GM12878 (cell line): ENCODE measurements around the gene SAMD4A. TPM values are rescaled to one million over a fixed set of nuclear protein-coding genes. Genes with fewer than 3 reads are reported as not detected.

Experiments used
- ATAC-seq: fragments of 200-7000 bp; cut with Tn5 transposase; 3 replicates; pipeline ENCODE4 v1.9.1; 2020; ENCODE audit warnings: mild to moderate bottlenecking, moderate library complexity
- BruUV-seq: library from RNA; stranded (reverse); fragments of 400-500 nt; replicated peaks from 2 replicates; lab custom pipeline; 2021; lab: Mats Ljungman, UMichigan
- CTCF ChIA-PET: fragments of 300-600 bp; sonication (Branson Sonifier 250); formaldehyde crosslinking; extraction: SDS; loops from one replicate; lab custom pipeline; 2021; ENCODE audit warnings: inconsistent platforms; lab: Yijun Ruan, JAX
- POLR2A ChIA-PET: fragments of 350-600 bp; formaldehyde crosslinking; extraction: SDS; loops from one replicate; lab custom pipeline; 2021; ENCODE audit warnings: inconsistent platforms; lab: Charles Lee
- RAD21 ChIA-PET: fragments of 300-600 bp; sonication (Branson Sonifier 250); formaldehyde crosslinking; loops from one replicate; lab custom pipeline; 2023; ENCODE audit warnings: antibody characterized with exemption; ENCODE audit not compliant: unreplicated experiment; lab: Charles Lee
- SMC1A ChIA-PET: fragments of 300-600 bp; sonication (Branson Sonifier 250); formaldehyde crosslinking; loops from one replicate; lab custom pipeline; 2023; ENCODE audit not compliant: unreplicated experiment, uncharacterized antibody; lab: Charles Lee
- DNase-seq: peaks from one replicate; pipeline ENCODE4 v3.0.0-alpha.2; 2011; ENCODE audit warnings: low read depth, low spot score
- FAIRE-seq: peaks from 3 replicates; lab custom pipeline; 2011; peaks lifted over from hg19 to GRCh38; lab: Jason Lieb, UNC
- H2AFZ ChIP-seq: 2 replicates; pipeline ENCODE4 v1.6.0; 2011; ENCODE audit warnings: low read depth, low read length, control low read depth; ENCODE audit not compliant: control insufficient read depth
- H3K27ac ChIP-seq: 2 replicates; pipeline ENCODE4 v1.5.1; 2011; ENCODE audit warnings: control low read depth; ENCODE audit not compliant: control insufficient read depth, insufficient read depth
- H3K27me3 ChIP-seq, 2 experiments: replicated peaks in 1 of 2; 2 replicates each; pipeline versions ENCODE4 v1.6.0 to v1.6.1; 2011; ENCODE audit warnings: low read length in 1 of 2; ENCODE audit not compliant: control insufficient read depth in 2 of 2, insufficient read depth in 2 of 2
- H3K36me3 ChIP-seq, 2 experiments: 2 replicates each; pipeline ENCODE4 v1.5.1; 2011; ENCODE audit warnings: low read length in 1 of 2; ENCODE audit not compliant: control insufficient read depth in 2 of 2, insufficient read depth in 2 of 2
- H3K4me1 ChIP-seq: 2 replicates; pipeline ENCODE4 v1.6.1; 2011; ENCODE audit warnings: mild to moderate bottlenecking, low read length, moderate library complexity, mixed read lengths; ENCODE audit not compliant: control insufficient read depth, insufficient read depth
- H3K4me2 ChIP-seq: 2 replicates; pipeline ENCODE4 v1.6.0; 2011; ENCODE audit warnings: control low read depth; ENCODE audit not compliant: control insufficient read depth, insufficient read depth
- H3K4me3 ChIP-seq: fragments of 200-600 bp; sonication (generic); 2 replicates; pipeline ENCODE4 v1.5.1; 2016
- H3K79me2 ChIP-seq: 2 replicates; pipeline ENCODE4 v1.6.0; 2011; ENCODE audit warnings: low read length; ENCODE audit not compliant: control insufficient read depth, insufficient read depth
- H3K9ac ChIP-seq: 2 replicates; pipeline ENCODE4 v1.8.0; 2011; ENCODE audit warnings: low read length, control low read depth, mixed read lengths; ENCODE audit not compliant: control insufficient read depth, insufficient read depth
- H3K9me3 ChIP-seq: replicated peaks from 3 replicates; pipeline ENCODE4 v1.5.1; 2011; ENCODE audit warnings: mild to moderate bottlenecking, low read length; ENCODE audit not compliant: control insufficient read depth, insufficient read depth
- H4K20me1 ChIP-seq: 2 replicates; pipeline ENCODE4 v1.6.0; 2011; ENCODE audit not compliant: control insufficient read depth, insufficient read depth
- CHD2 ChIP-seq: IDR thresholded peaks from 2 replicates; pipeline ENCODE4 v1.6.1; 2011; ENCODE audit warnings: low read depth, low read length, improper control_type of control experiment, borderline replicate concordance
- DPF2 ChIP-seq: fragments of 450-650 bp; IDR thresholded peaks from 2 replicates; pipeline ENCODE4 v1.6.1; 2017; ENCODE audit warnings: mild to moderate bottlenecking
- FOS ChIP-seq: IDR thresholded peaks from 3 replicates; pipeline ENCODE4 v1.6.1; 2011; ENCODE audit warnings: borderline replicate concordance; ENCODE audit not compliant: insufficient read length; ENCODE audit errors: extremely low read depth
- HDAC6 ChIP-seq: fragments of 200-600 bp; sonication (generic); IDR thresholded peaks from one replicate; pipeline ENCODE4 v1.8.0; 2017; ENCODE audit warnings: antibody characterized with exemption; ENCODE audit not compliant: unreplicated experiment
- MTA2 ChIP-seq: fragments of 450-650 bp; IDR thresholded peaks from 2 replicates; pipeline ENCODE4 v1.6.1; 2016; ENCODE audit warnings: low read depth, mild to moderate bottlenecking, moderate library complexity
- NFXL1 ChIP-seq: fragments of 450-650 bp; IDR thresholded peaks from 2 replicates; pipeline ENCODE4 v1.6.1; 2017; ENCODE audit warnings: antibody characterized with exemption, mild to moderate bottlenecking, borderline replicate concordance
- RAD21 ChIP-seq: IDR thresholded peaks from 2 replicates; pipeline ENCODE4 v1.6.1; 2011; ENCODE audit warnings: mild to moderate bottlenecking, low read depth, low read length, moderate library complexity; ENCODE audit not compliant: insufficient read depth
- SIN3A ChIP-seq: IDR thresholded peaks from 2 replicates; pipeline ENCODE4 v1.6.1; 2012; ENCODE audit warnings: low read depth, low read length, improper control_type of control experiment
- ZBED1 ChIP-seq: IDR thresholded peaks from 2 replicates; pipeline ENCODE4 v1.6.1; 2016; ENCODE audit warnings: borderline replicate concordance
- ZNF274 ChIP-seq: IDR thresholded peaks from one replicate; pipeline ENCODE4 v1.8.0; 2011; ENCODE audit not compliant: insufficient read length, insufficient read depth
- WGBS: methylation state at CpG from one replicate; pipeline ENCODE4 v1.1.6; 2016; ENCODE audit warnings: low lambda C conversion rate; ENCODE audit not compliant: insufficient replicate concordance, insufficient coverage; ENCODE audit errors: missing lambda C conversion rate; 5-methylcytosine and 5-hydroxymethylcytosine counted together
- in situ Hi-C: fragments of 300-500 bp; cut with MboI; formaldehyde crosslinking; loops from 9 replicates; pipeline ENCODE4 v1.14.3; 2018; ENCODE audit warnings: mixed read lengths
- intact Hi-C: fragments of 100-400 bp; cut with micrococcal nuclease; formaldehyde crosslinking; loops from one replicate; pipeline ENCODE4 v1.14.2; 2022; ENCODE audit not compliant: unreplicated experiment
- polyA plus RNA-seq, 11 experiments: library from polyadenylated mRNA; depleted of rRNA in 4 of 11; unstranded in 6 of 11; stranded (reverse) in 5 of 11; fragments of >200 nt; fragmentation: Nextera tagmentation in 4 of 11; fragmentation: Illumina TruSeq in 1 of 11; extraction: Ambion mirVana in 4 of 11; extraction: Trizol in 1 of 11; gene quantifications; 1 replicate in 1 of 11; 2 replicates in 10 of 11; pipeline versions ENCODE4 v1.2.1 to v1.2.3, GENCODE V29; 2011 to 2016; ENCODE audit warnings: inconsistent platforms in 2 of 11, missing spikeins in 2 of 11, low read depth in 1 of 11
- total RNA-seq, 4 experiments: library from RNA; depleted of rRNA in 3 of 4; stranded (reverse); fragments of >200 nt in 3 of 4; fragmentation: Illumina TruSeq in 1 of 4; extraction: Trizol in 1 of 4; gene quantifications; 2 replicates each; pipeline versions ENCODE4 v1.2.1 to v1.2.3, GENCODE V29; 2013 to 2021

SAMD4A gene
- total and polyA plus RNA-seq, 10 of the 15 experiments (the other 5 are each of a cell fraction or from before 2014, with no cell fraction given) = 0.05 to 0.56 (median 0.31) TPM

- ChIA-PET POLR2A (no interaction called here), SMC1A (no interaction called here), CTCF (interaction anchor here (1.0 kb wide), 1 partner anchor 70 kb away, joined by 3 read pairs; no protein-coding TSS in a partner anchor), RAD21 (interaction anchor here (1.0 kb wide), 1 partner anchor 12 kb away, joined by 3 read pairs; no protein-coding TSS in a partner anchor)
- BruUV-seq = no TSS peak
- no peaks in the 10 kb centered on the region for H3K4me1 ChIP-seq
- TF ChIP-seq NFXL1 = no peak
- no peak for TF ChIP-seq FOS
- no peak for TF ChIP-seq RAD21
- no peak for TF ChIP-seq DPF2
- TF ChIP-seq MTA2 = no peak
- TF ChIP-seq SIN3A = no peak
- no peak for TF ChIP-seq ZNF274
- no peak for TF ChIP-seq CHD2
- TF ChIP-seq HDAC6 = no peak
- no peak for TF ChIP-seq ZBED1
- ATAC-seq (no peak), FAIRE-seq (no peak), DNase-seq (no peak)
- in situ Hi-C loops = no loop called here
- H4K20me1 ChIP-seq = no peaks in the 10 kb centered on the region
- 80% methylated on average over 11 of the region's 11 CpGs for WGBS
- no peak overlapping the region for H3K27ac ChIP-seq
- intact Hi-C loops = no loop called here
- no peak overlapping the region for H3K4me3 ChIP-seq
- H3K9ac ChIP-seq = no peak overlapping the region
- no peaks in the 10 kb centered on the region for H3K9me3 ChIP-seq
- no peak overlapping the region for H3K4me2 ChIP-seq
- H2AFZ ChIP-seq = no peak overlapping the region
- no peaks in the 10 kb centered on the region for H3K27me3 ChIP-seq
- no peaks in the 10 kb centered on the region for H3K79me2 ChIP-seq
- H3K36me3 ChIP-seq = no peaks in the 10 kb centered on the region
Measured at GRCh38 chr14:54760866-54761575, 194.1 kb downstream of the SAMD4A start.
